ENCODE measurements around the gene MED31. TPM values are rescaled to one million over a fixed set of nuclear protein-coding genes. Genes with fewer than 3 reads are reported as not detected.

MED31 gene
- total RNA-seq, 1 donor from 2014 or later, result 21.0 TPM

- no peaks in the 10 kb centered on the region for H3K9me3 Mint-ChIP-seq (ENCODE audit: unreplicated experiment)
- Histone ChIP-seq H3K36me3 (ENCODE audit: insufficient read depth, low read length) (no peaks in the 10 kb centered on the region), H3K4me1 (ENCODE audit: insufficient read depth, low read length) (no peaks in the 10 kb centered on the region), H3K4me3 (ENCODE audit: insufficient read depth, low read depth, low read length) (no peak overlapping the region), H2AFZ (ENCODE audit: low read depth, low read length) (no peak overlapping the region), H3K9me3 (ENCODE audit: insufficient read depth, low read depth, low read length) (no peaks in the 10 kb centered on the region), H3K9ac (ENCODE audit: low read length) (no peak overlapping the region), H3K4me2 (ENCODE audit: low read length) (no peak overlapping the region), H3K79me2 (ENCODE audit: insufficient read depth, low read length) (no peaks in the 10 kb centered on the region), H3K27me3 (ENCODE audit: insufficient read depth, low read length) (no peaks in the 10 kb centered on the region), H3K27ac (ENCODE audit: low read depth, low read length) (no peak overlapping the region), H4K20me1 (ENCODE audit: insufficient read depth, low read length) (no peaks in the 10 kb centered on the region)
- FAIRE-seq (no peak), DNase-seq (ENCODE audit: low read depth) (no peak)
- TF ChIP-seq, protein P1, sequence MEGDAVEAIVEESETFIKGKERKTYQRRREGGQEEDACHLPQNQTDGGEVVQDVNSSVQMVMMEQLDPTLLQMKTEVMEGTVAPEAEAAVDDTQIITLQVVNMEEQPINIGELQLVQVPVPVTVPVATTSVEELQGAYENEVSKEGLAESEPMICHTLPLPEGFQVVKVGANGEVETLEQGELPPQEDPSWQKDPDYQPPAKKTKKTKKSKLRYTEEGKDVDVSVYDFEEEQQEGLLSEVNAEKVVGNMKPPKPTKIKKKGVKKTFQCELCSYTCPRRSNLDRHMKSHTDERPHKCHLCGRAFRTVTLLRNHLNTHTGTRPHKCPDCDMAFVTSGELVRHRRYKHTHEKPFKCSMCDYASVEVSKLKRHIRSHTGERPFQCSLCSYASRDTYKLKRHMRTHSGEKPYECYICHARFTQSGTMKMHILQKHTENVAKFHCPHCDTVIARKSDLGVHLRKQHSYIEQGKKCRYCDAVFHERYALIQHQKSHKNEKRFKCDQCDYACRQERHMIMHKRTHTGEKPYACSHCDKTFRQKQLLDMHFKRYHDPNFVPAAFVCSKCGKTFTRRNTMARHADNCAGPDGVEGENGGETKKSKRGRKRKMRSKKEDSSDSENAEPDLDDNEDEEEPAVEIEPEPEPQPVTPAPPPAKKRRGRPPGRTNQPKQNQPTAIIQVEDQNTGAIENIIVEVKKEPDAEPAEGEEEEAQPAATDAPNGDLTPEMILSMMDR (IDR thresholded peaks at IDR 0.05; ENCODE audit: insufficient read depth, low read depth, low read length), result no peak
- TF ChIP-seq EZH2 (IDR thresholded peaks at IDR 0.05; ENCODE audit: insufficient read depth, low read length), result no peak
- peaks cover 7% of the 10 kb centered on the region for H3K36me3 Mint-ChIP-seq (ENCODE audit: low read depth, unreplicated experiment)
- H3K27ac Mint-ChIP-seq (ENCODE audit: unreplicated experiment), result no peak overlapping the region
- H3K27me3 Mint-ChIP-seq (ENCODE audit: low read depth, unreplicated experiment), result peaks cover 49% of the 10 kb centered on the region
- H3K4me1 Mint-ChIP-seq (ENCODE audit: low read depth, unreplicated experiment), result no peaks in the 10 kb centered on the region
- no peak overlapping the region for H3K4me3 Mint-ChIP-seq (ENCODE audit: unreplicated experiment)
Measured at GRCh38 chr17:6699997-6700947, 48.9 kb upstream of the MED31 start.

- no peak overlapping the region for H3K4me3 Mint-ChIP-seq (ENCODE audit: unreplicated experiment)
- no peaks in the 10 kb centered on the region for H3K4me1 ChIP-seq (ENCODE audit: insufficient read depth, low read length)
- no peaks in the 10 kb centered on the region for H3K79me2 ChIP-seq (ENCODE audit: insufficient read depth, low read length)
- H3K27ac ChIP-seq (ENCODE audit: low read depth, low read length), result no peak overlapping the region
- H2AFZ ChIP-seq (ENCODE audit: low read depth, low read length), result no peak overlapping the region
- peaks cover 7% of the 10 kb centered on the region for H3K36me3 Mint-ChIP-seq (ENCODE audit: low read depth, unreplicated experiment)
- H3K4me1 Mint-ChIP-seq (ENCODE audit: low read depth, unreplicated experiment), result peaks cover 4% of the 10 kb centered on the region
- H3K4me2 ChIP-seq (ENCODE audit: low read length), result no peak overlapping the region
- DNase-seq (ENCODE audit: low read depth), result no peak
- no peaks in the 10 kb centered on the region for H3K36me3 ChIP-seq (ENCODE audit: insufficient read depth, low read length)
- H3K9ac ChIP-seq (ENCODE audit: low read length), result no peak overlapping the region
- H3K9me3 ChIP-seq (ENCODE audit: insufficient read depth, low read depth, low read length), result no peaks in the 10 kb centered on the region
- no peak for FAIRE-seq
- peaks cover 44% of the 10 kb centered on the region for H3K27me3 Mint-ChIP-seq (ENCODE audit: low read depth, unreplicated experiment)
- no peaks in the 10 kb centered on the region for H4K20me1 ChIP-seq (ENCODE audit: insufficient read depth, low read length)
- no peaks in the 10 kb centered on the region for H3K9me3 Mint-ChIP-seq (ENCODE audit: unreplicated experiment)
- H3K4me3 ChIP-seq (ENCODE audit: insufficient read depth, low read depth, low read length), result no peak overlapping the region
- H3K27ac Mint-ChIP-seq (ENCODE audit: unreplicated experiment), result no peak overlapping the region
- H3K27me3 ChIP-seq (ENCODE audit: insufficient read depth, low read length), result peaks cover 5% of the 10 kb centered on the region
- TF ChIP-seq, protein P1 (IDR thresholded peaks at IDR 0.05; ENCODE audit: insufficient read depth, low read depth, low read length), result no peak
- no peak for TF ChIP-seq EZH2 (IDR thresholded peaks at IDR 0.05; ENCODE audit: insufficient read depth, low read length)
Measured at GRCh38 chr17:6698004-6698403, 46.6 kb upstream of the MED31 start.

DNA sequence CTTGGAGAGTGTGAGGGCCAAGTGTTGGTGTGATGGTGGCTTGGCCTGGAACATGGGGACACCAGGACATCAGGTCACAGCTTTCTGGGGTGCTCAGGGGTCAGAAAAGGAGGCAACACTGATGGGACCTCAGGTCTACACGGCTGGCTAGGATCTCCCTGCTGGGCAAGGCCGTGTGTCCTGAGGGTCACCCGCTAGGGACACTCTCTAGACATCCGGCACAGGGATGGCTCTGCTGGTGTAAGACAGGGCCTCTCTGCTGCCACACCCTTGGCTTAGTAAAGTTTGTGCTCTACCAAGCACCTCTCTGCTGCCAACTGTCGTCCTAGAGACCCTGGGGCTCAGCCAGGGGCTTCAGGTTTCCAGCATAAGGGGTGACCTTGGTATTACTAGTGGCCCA, 45.5 kb upstream of the MED31 start:
- H3K27ac Mint-ChIP-seq (ENCODE audit: unreplicated experiment), result no peak overlapping the region
- H3K27me3 Mint-ChIP-seq (ENCODE audit: low read depth, unreplicated experiment), result peaks cover 48% of the 10 kb centered on the region
- no peak overlapping the region for H3K4me2 ChIP-seq (ENCODE audit: low read length)
- H3K36me3 Mint-ChIP-seq (ENCODE audit: low read depth, unreplicated experiment), result peaks cover 5% of the 10 kb centered on the region
- H4K20me1 ChIP-seq (ENCODE audit: insufficient read depth, low read length), result no peaks in the 10 kb centered on the region
- H3K9ac ChIP-seq (ENCODE audit: low read length), result no peak overlapping the region
- TF ChIP-seq EZH2 (IDR thresholded peaks at IDR 0.05; ENCODE audit: insufficient read depth, low read length), result no peak
- TF ChIP-seq, protein P1 (IDR thresholded peaks at IDR 0.05; ENCODE audit: insufficient read depth, low read depth, low read length), result no peak
- no peak overlapping the region for H3K4me3 ChIP-seq (ENCODE audit: insufficient read depth, low read depth, low read length)
- H3K4me3 Mint-ChIP-seq (ENCODE audit: unreplicated experiment), result no peak overlapping the region
- no peak overlapping the region for H3K27ac ChIP-seq (ENCODE audit: low read depth, low read length)
- FAIRE-seq (no peak), DNase-seq (ENCODE audit: low read depth) (no peak)
- H3K4me1 Mint-ChIP-seq (ENCODE audit: low read depth, unreplicated experiment), result peaks cover 4% of the 10 kb centered on the region
- no peaks in the 10 kb centered on the region for H3K79me2 ChIP-seq (ENCODE audit: insufficient read depth, low read length)
- no peaks in the 10 kb centered on the region for H3K4me1 ChIP-seq (ENCODE audit: insufficient read depth, low read length)
- H3K9me3 ChIP-seq (ENCODE audit: insufficient read depth, low read depth, low read length), result no peaks in the 10 kb centered on the region
- no peaks in the 10 kb centered on the region for H3K36me3 ChIP-seq (ENCODE audit: insufficient read depth, low read length)
- H2AFZ ChIP-seq (ENCODE audit: low read depth, low read length), result no peak overlapping the region
- H3K27me3 ChIP-seq (ENCODE audit: insufficient read depth, low read length), result peaks cover 5% of the 10 kb centered on the region
- peaks cover 1% of the 10 kb centered on the region for H3K9me3 Mint-ChIP-seq (ENCODE audit: unreplicated experiment)

All from astrocyte (in vitro differentiated cells and primary cell).